Loucy (cell line): ENCODE results near the gene LARP4B.

Experiments
- CTCF ChIP-seq: fragments of 200-600 bp; sonication (generic); conservative IDR thresholded peaks from 2 replicates; pipeline ENCODE4 v1.5.1; 2014; ENCODE audit warnings: mild to moderate bottlenecking, antibody characterized with exemption, low read length
- EZH2phosphoT487 ChIP-seq: fragments of 200-600 bp; IDR thresholded peaks from 2 replicates; pipeline ENCODE4 v1.6.1; 2018; ENCODE audit warnings: antibody characterized with exemption, mild to moderate bottlenecking, moderate library complexity, borderline replicate concordance

GRCh38 chr10:870564-871166, 60.8 kb downstream of the LARP4B start:
- TF ChIP-seq CTCF: no peak
- TF ChIP-seq EZH2phosphoT487: no peak
